Measurements from ENCODE around the gene CAMK1D.
A peak's percentile ranks its signal among the peaks of the same experiment; 100 is the strongest.

CAMK1D gene

DNA sequence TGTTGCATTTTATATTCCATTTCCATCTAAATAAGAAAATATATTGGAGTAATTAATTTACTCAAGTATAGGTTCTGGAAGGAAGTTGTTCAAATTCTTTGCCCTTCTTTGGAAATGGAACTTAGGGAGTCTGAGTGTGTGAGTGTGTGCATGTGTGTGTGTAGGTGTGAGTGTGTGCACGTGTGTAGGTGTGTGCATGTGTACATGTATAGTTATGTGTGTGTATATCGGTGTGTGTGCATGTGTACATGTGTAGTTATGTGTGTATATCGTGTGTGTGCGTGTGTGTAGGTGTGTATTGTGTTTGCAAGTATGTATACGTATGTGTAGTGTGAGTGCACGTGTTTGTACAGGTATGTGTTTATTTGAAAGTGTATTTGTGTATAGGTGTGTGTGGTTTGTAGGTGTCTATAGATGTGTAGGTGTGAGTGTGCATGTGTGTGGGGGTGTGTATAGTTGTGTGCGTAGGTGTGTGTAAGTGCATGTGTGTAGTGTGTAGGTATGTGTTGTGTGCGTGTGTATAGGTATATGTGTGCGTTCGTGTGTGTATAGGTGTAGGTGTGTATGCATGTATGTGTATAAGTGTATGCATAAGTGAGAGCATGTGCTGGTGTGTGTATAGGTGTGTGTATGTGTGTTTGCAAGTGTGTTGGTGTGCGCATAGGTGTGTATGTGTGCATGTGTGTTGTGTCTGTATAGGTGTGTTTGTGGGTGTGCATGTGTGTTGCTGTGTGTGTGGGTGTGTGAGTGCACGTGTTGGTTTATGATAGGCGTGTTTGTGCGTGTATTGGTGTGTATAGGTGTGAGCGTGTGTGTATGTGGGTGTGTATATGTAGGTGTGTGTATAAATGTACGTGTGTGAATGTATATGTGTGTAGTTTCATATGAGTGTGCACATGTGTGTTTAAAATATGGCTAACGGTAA lies 266.2 kb downstream of the CAMK1D start (continued):
- TF ChIP-seq, protein P1, sequence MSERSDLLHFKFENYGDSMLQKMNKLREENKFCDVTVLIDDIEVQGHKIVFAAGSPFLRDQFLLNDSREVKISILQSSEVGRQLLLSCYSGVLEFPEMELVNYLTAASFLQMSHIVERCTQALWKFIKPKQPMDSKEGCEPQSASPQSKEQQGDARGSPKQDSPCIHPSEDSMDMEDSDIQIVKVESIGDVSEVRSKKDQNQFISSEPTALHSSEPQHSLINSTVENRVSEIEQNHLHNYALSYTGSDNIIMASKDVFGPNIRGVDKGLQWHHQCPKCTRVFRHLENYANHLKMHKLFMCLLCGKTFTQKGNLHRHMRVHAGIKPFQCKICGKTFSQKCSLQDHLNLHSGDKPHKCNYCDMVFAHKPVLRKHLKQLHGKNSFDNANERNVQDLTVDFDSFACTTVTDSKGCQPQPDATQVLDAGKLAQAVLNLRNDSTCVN (tag by site-specific recombination; optimal IDR thresholded peaks at IDR 0.05) = peak; percentile 11
- no peak for TF ChIP-seq ZNF747 (tag by site-specific recombination; IDR thresholded peaks at IDR 0.05)
- TF ChIP-seq ZBTB20 (tag by site-specific recombination; IDR thresholded peaks at IDR 0.05) = 0 out of 2 replicates have a peak, but pooled peaks have one; percentile 14
- TF ChIP-seq ZNF23 (tag by site-specific recombination; IDR thresholded peaks at IDR 0.05; ENCODE audit: borderline replicate concordance) = 0 out of 2 replicates have a peak, but pooled peaks have one; percentile 37
- no peak for TF ChIP-seq TCF7L2 (IDR thresholded peaks at IDR 0.05; ENCODE audit: borderline replicate concordance, low read depth, low read length)

DNA sequence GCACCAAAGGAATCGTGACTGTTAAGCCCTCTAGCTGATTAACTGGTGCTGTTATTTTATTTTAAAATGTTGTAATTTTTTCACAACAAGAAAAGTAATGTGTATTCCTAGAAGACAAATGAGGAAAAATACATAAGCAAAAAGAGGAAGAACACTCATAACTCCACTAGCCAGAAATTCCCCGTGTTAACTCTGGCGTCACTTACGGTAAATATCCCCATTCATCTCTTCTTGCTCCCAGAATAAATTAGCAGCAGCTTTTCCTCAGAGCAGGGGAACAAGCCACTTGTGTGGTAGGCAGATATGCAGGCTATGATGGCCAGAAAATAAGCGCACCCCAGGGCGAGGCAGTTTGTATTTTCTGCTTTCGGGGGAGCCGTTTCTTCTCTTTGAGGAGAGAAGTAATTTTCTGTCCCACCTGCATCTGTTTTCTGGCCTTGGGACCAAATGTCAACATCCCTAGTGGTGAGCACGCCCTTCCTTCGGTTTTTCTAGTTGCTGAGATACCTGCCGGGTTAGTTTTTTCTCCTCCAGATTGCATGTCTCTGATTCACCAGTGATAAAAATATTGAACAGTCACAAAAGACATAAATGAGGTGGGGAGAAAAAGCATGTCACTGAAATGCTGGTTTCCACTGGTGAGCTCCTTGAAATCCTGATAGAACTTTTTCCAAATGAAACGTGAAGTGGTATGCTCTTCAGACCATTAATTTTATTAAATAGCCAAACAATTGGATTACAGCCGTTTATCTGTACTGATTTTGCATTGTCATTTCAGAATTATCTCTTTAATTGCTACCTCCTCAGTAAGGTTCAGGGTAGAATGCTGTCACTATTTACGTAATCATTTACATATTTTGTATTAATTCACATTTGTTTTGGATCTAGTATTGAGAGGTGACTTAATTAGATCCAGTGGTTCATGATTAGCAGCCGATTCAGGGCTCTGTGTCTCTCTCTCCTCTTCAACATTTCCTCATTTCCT lies 268.1 kb downstream of the CAMK1D start:
- Histone ChIP-seq H3K9me3 (ENCODE audit: control insufficient read depth, insufficient read depth, low read depth, low read length) (no peaks in the 10 kb centered on the region), H3K4me3 (ENCODE audit: low read depth, low read length) (no peak overlapping the region), H3K4me1 (ENCODE audit: control insufficient read depth, insufficient read depth, low read length) (no peaks in the 10 kb centered on the region), H3K27ac (ENCODE audit: extremely low read depth, low read depth, low read length) (no peak overlapping the region), H3K36me3 (ENCODE audit: control insufficient read depth in 2 of 2, insufficient read depth in 1 of 2, low read length in 2 of 2) (no peaks in the 10 kb centered on the region)
- ChIA-PET CTCF (no interaction called here), POLR2A (no interaction called here)
- TF ChIP-seq ZNF248 (tag by site-specific recombination; IDR thresholded peaks at IDR 0.05) = no peak
- TF ChIP-seq, protein P2, sequence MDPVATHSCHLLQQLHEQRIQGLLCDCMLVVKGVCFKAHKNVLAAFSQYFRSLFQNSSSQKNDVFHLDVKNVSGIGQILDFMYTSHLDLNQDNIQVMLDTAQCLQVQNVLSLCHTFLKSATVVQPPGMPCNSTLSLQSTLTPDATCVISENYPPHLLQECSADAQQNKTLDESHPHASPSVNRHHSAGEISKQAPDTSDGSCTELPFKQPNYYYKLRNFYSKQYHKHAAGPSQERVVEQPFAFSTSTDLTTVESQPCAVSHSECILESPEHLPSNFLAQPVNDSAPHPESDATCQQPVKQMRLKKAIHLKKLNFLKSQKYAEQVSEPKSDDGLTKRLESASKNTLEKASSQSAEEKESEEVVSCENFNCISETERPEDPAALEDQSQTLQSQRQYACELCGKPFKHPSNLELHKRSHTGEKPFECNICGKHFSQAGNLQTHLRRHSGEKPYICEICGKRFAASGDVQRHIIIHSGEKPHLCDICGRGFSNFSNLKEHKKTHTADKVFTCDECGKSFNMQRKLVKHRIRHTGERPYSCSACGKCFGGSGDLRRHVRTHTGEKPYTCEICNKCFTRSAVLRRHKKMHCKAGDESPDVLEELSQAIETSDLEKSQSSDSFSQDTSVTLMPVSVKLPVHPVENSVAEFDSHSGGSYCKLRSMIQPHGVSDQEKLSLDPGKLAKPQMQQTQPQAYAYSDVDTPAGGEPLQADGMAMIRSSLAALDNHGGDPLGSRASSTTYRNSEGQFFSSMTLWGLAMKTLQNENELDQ (tag by site-specific recombination; IDR thresholded peaks at IDR 0.05; ENCODE audit: low read depth) = no peak
- TF ChIP-seq, protein P3, sequence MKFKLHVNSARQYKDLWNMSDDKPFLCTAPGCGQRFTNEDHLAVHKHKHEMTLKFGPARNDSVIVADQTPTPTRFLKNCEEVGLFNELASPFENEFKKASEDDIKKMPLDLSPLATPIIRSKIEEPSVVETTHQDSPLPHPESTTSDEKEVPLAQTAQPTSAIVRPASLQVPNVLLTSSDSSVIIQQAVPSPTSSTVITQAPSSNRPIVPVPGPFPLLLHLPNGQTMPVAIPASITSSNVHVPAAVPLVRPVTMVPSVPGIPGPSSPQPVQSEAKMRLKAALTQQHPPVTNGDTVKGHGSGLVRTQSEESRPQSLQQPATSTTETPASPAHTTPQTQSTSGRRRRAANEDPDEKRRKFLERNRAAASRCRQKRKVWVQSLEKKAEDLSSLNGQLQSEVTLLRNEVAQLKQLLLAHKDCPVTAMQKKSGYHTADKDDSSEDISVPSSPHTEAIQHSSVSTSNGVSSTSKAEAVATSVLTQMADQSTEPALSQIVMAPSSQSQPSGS (tag by site-specific recombination; IDR thresholded peaks at IDR 0.05; ENCODE audit: low read depth) = no peak
- TF ChIP-seq, protein P4, sequence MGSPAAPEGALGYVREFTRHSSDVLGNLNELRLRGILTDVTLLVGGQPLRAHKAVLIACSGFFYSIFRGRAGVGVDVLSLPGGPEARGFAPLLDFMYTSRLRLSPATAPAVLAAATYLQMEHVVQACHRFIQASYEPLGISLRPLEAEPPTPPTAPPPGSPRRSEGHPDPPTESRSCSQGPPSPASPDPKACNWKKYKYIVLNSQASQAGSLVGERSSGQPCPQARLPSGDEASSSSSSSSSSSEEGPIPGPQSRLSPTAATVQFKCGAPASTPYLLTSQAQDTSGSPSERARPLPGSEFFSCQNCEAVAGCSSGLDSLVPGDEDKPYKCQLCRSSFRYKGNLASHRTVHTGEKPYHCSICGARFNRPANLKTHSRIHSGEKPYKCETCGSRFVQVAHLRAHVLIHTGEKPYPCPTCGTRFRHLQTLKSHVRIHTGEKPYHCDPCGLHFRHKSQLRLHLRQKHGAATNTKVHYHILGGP (tag by site-specific recombination; IDR thresholded peaks at IDR 0.05) = no peak

DNA sequence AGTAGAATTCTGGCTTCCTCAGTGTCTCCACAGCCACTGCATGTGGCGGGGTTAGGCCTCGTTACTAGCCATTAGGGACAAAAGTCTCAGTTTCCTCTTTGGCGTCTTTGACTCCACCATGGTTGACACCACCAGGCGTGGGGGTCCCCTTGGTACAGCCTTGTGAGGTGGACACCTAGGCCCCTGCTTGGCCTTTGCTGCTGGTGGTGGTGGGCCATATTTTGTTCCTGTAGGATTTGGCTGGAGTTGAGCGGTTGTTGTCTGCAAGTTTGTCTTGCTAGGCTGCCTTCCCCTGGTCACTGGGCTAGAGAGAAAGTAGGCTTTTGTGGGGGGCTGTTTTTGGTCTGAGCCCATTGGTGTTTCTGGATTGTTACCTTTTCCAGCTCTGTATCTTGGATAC lies 272.7 kb downstream of the CAMK1D start:
- Histone ChIP-seq H3K9me3 (ENCODE audit: control insufficient read depth, insufficient read depth, low read depth, low read length) (no peaks in the 10 kb centered on the region), H3K4me1 (ENCODE audit: control insufficient read depth, insufficient read depth, low read length) (no peaks in the 10 kb centered on the region), H3K4me3 (ENCODE audit: low read depth, low read length) (no peak overlapping the region), H3K36me3 (ENCODE audit: control insufficient read depth in 2 of 2, insufficient read depth in 1 of 2, low read length in 2 of 2) (no peaks in the 10 kb centered on the region), H3K27ac (ENCODE audit: extremely low read depth, low read depth, low read length) (no peak overlapping the region)
- CTCF ChIA-PET = no interaction called here
- TF ChIP-seq, protein P2 (tag by site-specific recombination; IDR thresholded peaks at IDR 0.05; ENCODE audit: low read depth) = no peak
- TF ChIP-seq, protein P5, sequence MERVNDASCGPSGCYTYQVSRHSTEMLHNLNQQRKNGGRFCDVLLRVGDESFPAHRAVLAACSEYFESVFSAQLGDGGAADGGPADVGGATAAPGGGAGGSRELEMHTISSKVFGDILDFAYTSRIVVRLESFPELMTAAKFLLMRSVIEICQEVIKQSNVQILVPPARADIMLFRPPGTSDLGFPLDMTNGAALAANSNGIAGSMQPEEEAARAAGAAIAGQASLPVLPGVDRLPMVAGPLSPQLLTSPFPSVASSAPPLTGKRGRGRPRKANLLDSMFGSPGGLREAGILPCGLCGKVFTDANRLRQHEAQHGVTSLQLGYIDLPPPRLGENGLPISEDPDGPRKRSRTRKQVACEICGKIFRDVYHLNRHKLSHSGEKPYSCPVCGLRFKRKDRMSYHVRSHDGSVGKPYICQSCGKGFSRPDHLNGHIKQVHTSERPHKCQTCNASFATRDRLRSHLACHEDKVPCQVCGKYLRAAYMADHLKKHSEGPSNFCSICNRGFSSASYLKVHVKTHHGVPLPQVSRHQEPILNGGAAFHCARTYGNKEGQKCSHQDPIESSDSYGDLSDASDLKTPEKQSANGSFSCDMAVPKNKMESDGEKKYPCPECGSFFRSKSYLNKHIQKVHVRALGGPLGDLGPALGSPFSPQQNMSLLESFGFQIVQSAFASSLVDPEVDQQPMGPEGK (tag by site-specific recombination; IDR thresholded peaks at IDR 0.05) = no peak
- POLR2A ChIA-PET = no interaction called here

Data from HEK293 (cell line).